Measurements from ENCODE around the gene CACNG4.

DNA sequence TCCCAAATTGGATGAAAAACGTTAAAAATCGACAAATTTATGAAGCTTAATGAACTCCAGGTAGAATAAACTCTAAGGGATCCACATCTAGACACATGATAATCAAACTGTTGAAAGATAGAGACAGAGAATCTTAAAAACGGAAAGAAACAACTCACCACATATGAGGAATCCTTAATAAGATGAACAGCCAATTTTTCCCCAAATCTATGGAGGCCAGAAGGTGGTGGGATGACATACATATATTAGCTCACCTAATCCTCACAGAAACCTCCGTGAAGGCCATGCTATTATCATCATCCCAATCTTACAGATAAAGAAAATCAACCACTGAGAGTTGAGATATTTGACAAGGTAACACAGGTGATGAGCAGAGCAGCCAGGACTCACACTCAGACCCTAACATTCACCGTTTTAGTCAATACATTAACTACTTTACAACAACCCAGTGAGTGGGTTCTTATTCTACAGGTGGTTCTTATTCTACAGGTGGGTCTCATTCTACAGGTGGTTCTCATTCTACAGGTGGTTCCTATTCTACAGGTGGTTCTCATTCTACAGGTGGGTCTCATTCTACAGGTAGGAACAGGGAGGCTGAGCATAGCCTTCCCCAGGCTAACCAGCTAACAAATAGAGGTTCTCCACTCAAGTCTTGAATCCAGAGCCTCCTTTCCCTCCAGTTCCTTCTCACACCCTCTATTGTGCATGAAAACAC, 84.7 kb downstream of the CACNG4 start:
- TF ChIP-seq MAFK (IDR thresholded peaks at IDR 0.05; ENCODE audit: low read length): no peak
- TF ChIP-seq, protein P1, sequence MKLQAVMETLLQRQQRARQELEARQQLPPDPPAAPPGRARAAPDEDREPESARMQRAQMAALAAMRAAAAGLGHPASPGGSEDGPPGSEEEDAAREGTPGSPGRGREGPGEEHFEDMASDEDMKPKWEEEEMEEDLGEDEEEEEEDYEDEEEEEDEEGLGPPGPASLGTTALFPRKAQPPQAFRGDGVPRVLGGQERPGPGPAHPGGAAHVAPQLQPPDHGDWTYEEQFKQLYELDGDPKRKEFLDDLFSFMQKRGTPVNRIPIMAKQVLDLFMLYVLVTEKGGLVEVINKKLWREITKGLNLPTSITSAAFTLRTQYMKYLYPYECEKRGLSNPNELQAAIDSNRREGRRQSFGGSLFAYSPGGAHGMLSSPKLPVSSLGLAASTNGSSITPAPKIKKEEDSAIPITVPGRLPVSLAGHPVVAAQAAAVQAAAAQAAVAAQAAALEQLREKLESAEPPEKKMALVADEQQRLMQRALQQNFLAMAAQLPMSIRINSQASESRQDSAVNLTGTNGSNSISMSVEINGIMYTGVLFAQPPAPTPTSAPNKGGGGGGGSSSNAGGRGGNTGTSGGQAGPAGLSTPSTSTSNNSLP (IDR thresholded peaks at IDR 0.05; ENCODE audit: borderline replicate concordance, low read depth, low read length): no peak

All from K562 (cell line).